Measurements from ENCODE around the gene TTC16.

GRCh38 chr9:127761491-127761956 is 45.6 kb downstream of the TTC16 start:
- TF ChIP-seq EZH2 (IDR thresholded peaks at IDR 0.05; ENCODE audit: low read length, missing control alignments) (no peak), CTCF (conservative IDR thresholded peaks at IDR 0.05 in 1 of 2, IDR thresholded peaks at IDR 0.05 in 1 of 2; ENCODE audit: low read depth in 1 of 2, low read length in 2 of 2) (no peak)

Data from fibroblast of lung (primary cell).